HEK293T (cell line): ENCODE measurements around the gene RIOK2.
"Not testable (repeated sequence)": the region's sequence is repeated elsewhere in the genome, so short reads cannot be mapped to it uniquely, and the experiment has no call there.

ENCODE experiments used
- CTCF ChIA-PET: fragments of 350-600 bp; formaldehyde crosslinking; extraction: SDS; loops from one replicate; lab custom pipeline; 2021; ENCODE audit warnings: antibody characterized with exemption, inconsistent platforms; lab: Yijun Ruan, JAX
- POLR2A ChIA-PET: fragments of 350-600 bp; formaldehyde crosslinking; extraction: SDS; loops from one replicate; lab custom pipeline; 2020; ENCODE audit warnings: antibody characterized with exemption, inconsistent platforms; lab: Yijun Ruan, JAX
- DNase-seq: peaks from one replicate; pipeline ENCODE4 v3.0.0; 2012; ENCODE audit warnings: mixed read lengths; ENCODE audit errors: extremely low spot score
- ARNT ChIP-seq: fragments of 450-650 bp; IDR thresholded peaks from 2 replicates; pipeline ENCODE4 v1.6.1; 2017; ENCODE audit warnings: mild to moderate bottlenecking
- BHLHE40 ChIP-seq: fragments of 450-650 bp; IDR thresholded peaks from 2 replicates; pipeline ENCODE4 v1.6.1; 2016; ENCODE audit warnings: mild to moderate bottlenecking, moderate library complexity, borderline replicate concordance
- CTBP1 ChIP-seq: fragments of 450-650 bp; IDR thresholded peaks from 2 replicates; pipeline ENCODE4 v1.6.1; 2016; ENCODE audit warnings: borderline replicate concordance
- ELF4 ChIP-seq: fragments of 450-650 bp; IDR thresholded peaks from 2 replicates; pipeline ENCODE4 v1.6.1; 2017; ENCODE audit warnings: antibody characterized with exemption
- FOXA1 ChIP-seq: fragments of 450-650 bp; IDR thresholded peaks from 2 replicates; pipeline ENCODE4 v1.6.1; 2016; ENCODE audit warnings: mild to moderate bottlenecking
- FOXK2 ChIP-seq: fragments of 450-650 bp; IDR thresholded peaks from 2 replicates; pipeline ENCODE4 v1.6.1; 2016; ENCODE audit warnings: mild to moderate bottlenecking
- FOXM1 ChIP-seq: fragments of 450-650 bp; IDR thresholded peaks from 2 replicates; pipeline ENCODE4 v1.6.1; 2017; ENCODE audit warnings: mild to moderate bottlenecking, borderline replicate concordance
- HDGF ChIP-seq: fragments of 450-650 bp; IDR thresholded peaks from 2 replicates; pipeline ENCODE4 v1.6.1; 2017; ENCODE audit warnings: antibody characterized with exemption, borderline replicate concordance
- L3MBTL2 ChIP-seq: fragments of 450-650 bp; conservative IDR thresholded peaks from 2 replicates; pipeline ENCODE4 v1.6.1; 2016; ENCODE audit warnings: mild to moderate bottlenecking
- LEF1 ChIP-seq: fragments of 450-650 bp; IDR thresholded peaks from 2 replicates; pipeline ENCODE4 v1.6.1; 2017; ENCODE audit warnings: mild to moderate bottlenecking, borderline replicate concordance
- NFRKB ChIP-seq: fragments of 450-650 bp; IDR thresholded peaks from 2 replicates; pipeline ENCODE4 v1.6.1; 2016; ENCODE audit warnings: mild to moderate bottlenecking, moderate library complexity
- PKNOX1 ChIP-seq: fragments of 450-650 bp; IDR thresholded peaks from 2 replicates; pipeline ENCODE4 v1.6.1; 2016
- SP1 ChIP-seq: fragments of 450-650 bp; IDR thresholded peaks from 2 replicates; pipeline ENCODE4 v1.6.1; 2017
- SUZ12 ChIP-seq: fragments of 450-650 bp; IDR thresholded peaks from 2 replicates; pipeline ENCODE4 v1.6.1; 2016; ENCODE audit warnings: mild to moderate bottlenecking
- TARDBP ChIP-seq: fragments of 450-650 bp; IDR thresholded peaks from 2 replicates; pipeline ENCODE4 v1.6.1; 2016
- ZNF384 ChIP-seq: fragments of 450-650 bp; IDR thresholded peaks from 2 replicates; pipeline ENCODE4 v1.6.1; 2016

RIOK2 gene

GRCh38 chr5:97181856-97182545 is 1.0 kb downstream of the RIOK2 start:
- no peak for DNase-seq
- TF ChIP-seq FOXK2 (no peak), SUZ12 (no peak), BHLHE40 (no peak), ARNT (no peak)
- CTCF ChIA-PET: no interaction called here
- POLR2A ChIA-PET: interaction anchor here (1.1 to 2.4 kb wide), 4 partner anchors 9 to 22 kb away, joined by 3 to 12 read pairs (median 4); no protein-coding TSS in a partner anchor

DNA sequence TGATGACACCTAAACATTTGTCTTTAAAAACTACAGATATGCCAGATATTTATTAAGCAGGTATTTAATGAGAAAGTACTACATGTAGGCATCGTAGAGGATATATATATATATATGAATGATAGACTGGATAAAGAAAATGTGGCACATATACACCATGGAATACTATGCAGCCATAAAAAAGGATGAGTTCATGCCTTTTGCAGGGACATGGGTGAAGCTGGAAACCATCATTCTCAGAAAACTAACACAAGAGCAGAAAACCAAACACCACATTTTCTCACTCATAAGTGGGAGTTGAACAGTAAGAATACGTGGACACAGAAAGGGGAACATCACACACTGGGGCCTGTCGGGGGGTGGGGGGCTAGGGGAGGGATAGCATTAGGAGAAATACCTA is 3.6 kb downstream of the RIOK2 start:
- POLR2A ChIA-PET, DNase-seq, CTCF ChIA-PET: not testable (repeated sequence)

- TF ChIP-seq CTBP1 (no peak), FOXM1 (no peak), FOXA1 (no peak)
These were observed 10.8 kb downstream of the RIOK2 start for GRCh38 chr5:97172227-97172626.

GRCh38 chr5:97171703-97172102 is 11.3 kb downstream of the RIOK2 start:
- no peak for DNase-seq
- TF ChIP-seq PKNOX1 (no peak), FOXM1 (no peak), FOXK2 (no peak), LEF1 (no peak), ZNF384 (no peak), ARNT (no peak)
- POLR2A ChIA-PET: no interaction called here
- CTCF ChIA-PET: interaction anchor here (0.8 to 1.0 kb wide), 2 partner anchors 10 to 303 kb away, joined by 3 read pairs; no protein-coding TSS in a partner anchor

More at GRCh38 chr5:97172227-97172626, 10.8 kb downstream of the RIOK2 start:
- ChIA-PET CTCF (no interaction called here), POLR2A (no interaction called here)
- no peak for DNase-seq

DNA sequence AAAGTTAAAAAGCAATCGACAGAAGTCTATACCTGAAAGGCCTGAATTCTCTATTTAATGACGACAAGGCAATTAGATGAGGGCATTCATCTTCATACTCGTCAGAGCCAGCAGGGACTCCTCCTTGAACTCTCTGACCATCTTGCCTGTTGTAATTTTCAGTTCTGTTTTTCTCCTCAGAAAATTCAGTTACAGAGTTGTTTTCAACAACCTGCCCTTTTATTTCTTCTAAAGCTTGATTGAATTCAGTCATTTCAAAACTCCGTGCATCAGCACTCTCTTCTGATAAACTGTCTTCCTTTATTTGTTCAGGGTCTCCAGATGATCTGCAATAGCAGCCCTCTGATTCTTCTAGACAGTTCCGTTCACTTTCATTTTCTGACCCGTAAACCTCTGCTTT is 15.6 kb downstream of the RIOK2 start:
- no peak for TF ChIP-seq ZNF384
- no peak for TF ChIP-seq BHLHE40
- no peak for TF ChIP-seq ARNT
- no peak for TF ChIP-seq ELF4
- no peak for TF ChIP-seq SP1
- no peak for TF ChIP-seq FOXA1
- no peak for TF ChIP-seq L3MBTL2
- TF ChIP-seq LEF1: no peak
- no peak for TF ChIP-seq CTBP1
- no peak for TF ChIP-seq TARDBP
- POLR2A ChIA-PET: interaction anchor here (1.0 kb wide), 1 partner anchor 15 kb away, joined by 3 read pairs; no protein-coding TSS in a partner anchor
- DNase-seq: no peak
- CTCF ChIA-PET: no interaction called here

- no peak for DNase-seq
- POLR2A ChIA-PET: interaction anchor here (0.5 kb wide), 1 partner anchor 38 kb away, joined by 3 read pairs; no protein-coding TSS in a partner anchor
- TF ChIP-seq ARNT (no peak), NFRKB (no peak), LEF1 (no peak), ZNF384 (no peak), HDGF (no peak)
- CTCF ChIA-PET: no interaction called here
These were observed 17.3 kb downstream of the RIOK2 start for GRCh38 chr5:97165726-97166125.

DNA sequence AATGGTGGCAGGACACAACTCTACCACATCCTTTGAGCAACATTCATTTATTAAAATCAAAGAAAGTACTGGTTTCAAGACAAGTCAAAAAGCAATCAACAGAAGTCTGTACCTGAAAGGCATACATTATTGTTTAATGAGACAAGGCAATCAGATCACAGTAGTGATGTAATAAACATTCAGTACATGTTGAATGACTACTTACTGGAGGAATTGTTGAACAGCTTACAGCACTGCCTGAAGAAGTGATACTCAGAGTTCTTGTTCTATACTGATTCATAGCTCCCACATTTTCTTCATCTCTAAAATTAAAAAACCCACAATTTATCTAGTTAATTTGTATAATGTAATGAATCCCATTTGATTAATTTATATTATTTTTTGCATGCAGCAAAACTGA is 18.2 kb downstream of the RIOK2 start:
- DNase-seq: no peak
- POLR2A ChIA-PET: no interaction called here
- CTCF ChIA-PET: interaction anchor here (0.6 to 1.2 kb wide), 4 partner anchors 23 to 413 kb away, joined by 3 to 6 read pairs (median 3); partner anchors contain the start of gene LIX1
- TF ChIP-seq ZNF384: no peak
- no peak for TF ChIP-seq LEF1
- TF ChIP-seq CTBP1: no peak
- TF ChIP-seq FOXK2: no peak
- TF ChIP-seq L3MBTL2: no peak
- no peak for TF ChIP-seq ARNT
- TF ChIP-seq NFRKB: no peak
- no peak for TF ChIP-seq FOXA1
- TF ChIP-seq ELF4: no peak
- TF ChIP-seq SUZ12: no peak
- TF ChIP-seq HDGF: no peak
- TF ChIP-seq PKNOX1: no peak
- TF ChIP-seq FOXM1: no peak
- no peak for TF ChIP-seq TARDBP
- no peak for TF ChIP-seq SP1
